Amniotic epithelial cell (primary cell): Measurements from ENCODE around the gene SLC10A2.

ENCODE experiments used
- DNase-seq: peaks from one replicate; pipeline ENCODE4 v3.0.0-alpha.2; 2010; ENCODE audit warnings: low read depth

SLC10A2 gene

DNA sequence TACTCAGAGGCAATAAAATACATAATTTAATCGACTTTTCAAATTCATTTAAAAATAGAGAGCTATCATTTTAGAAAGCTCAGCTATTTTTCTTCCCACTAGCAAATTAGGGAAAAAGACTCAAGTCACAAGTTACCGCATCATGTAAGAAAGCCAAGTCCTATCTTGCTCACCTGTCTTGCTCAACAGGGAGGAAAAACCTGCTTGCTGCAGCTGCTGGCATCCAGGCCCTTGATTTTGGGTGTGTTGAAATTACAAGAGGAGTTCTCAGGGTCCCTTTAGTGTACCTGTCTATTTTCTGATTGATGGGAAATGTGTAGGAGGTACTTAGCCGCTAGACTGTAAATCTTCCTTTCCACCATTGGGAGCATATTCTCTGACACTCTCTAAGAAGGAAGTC is 22.2 kb downstream of the SLC10A2 start:
- DNase-seq, result no peak

DNA sequence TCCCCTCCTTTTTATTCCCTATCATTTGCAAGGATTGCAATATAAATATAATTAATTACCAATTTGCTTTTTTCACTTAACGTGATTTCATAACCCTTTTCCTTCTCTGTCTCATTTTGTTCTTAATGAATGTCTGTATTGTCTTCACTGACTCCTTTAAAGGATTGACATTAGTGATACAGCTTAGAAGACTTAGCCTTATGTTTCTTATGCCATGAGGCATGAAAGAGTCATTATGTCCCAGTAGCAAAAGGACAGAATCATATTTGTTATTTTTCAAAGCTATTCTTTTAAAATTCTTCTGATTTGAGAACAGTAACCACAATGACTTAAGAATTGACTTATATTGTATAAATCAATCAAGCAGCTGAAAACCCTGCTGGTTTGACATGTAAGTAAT is 26.2 kb downstream of the SLC10A2 start:
- no peak for DNase-seq

DNA sequence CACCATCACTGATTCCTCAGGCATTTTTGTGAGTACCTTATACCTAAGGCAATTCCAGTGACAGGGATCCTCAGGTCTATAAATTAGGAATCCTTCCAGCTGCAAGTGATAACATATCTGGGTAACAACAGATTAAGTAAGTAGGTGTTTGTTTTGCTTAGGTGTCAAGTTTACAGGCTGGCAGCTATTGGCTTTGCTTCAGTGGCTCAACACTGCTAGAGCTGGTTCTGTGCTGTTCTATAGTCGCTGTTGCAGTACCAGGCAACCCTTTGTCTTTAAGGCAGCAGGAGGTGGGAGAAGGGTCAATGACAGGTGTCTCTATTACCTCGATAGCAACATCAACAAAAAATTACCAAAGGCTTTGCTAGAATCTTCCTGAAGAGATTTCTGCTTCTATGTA is 27.0 kb downstream of the SLC10A2 start:
- no peak for DNase-seq

DNA sequence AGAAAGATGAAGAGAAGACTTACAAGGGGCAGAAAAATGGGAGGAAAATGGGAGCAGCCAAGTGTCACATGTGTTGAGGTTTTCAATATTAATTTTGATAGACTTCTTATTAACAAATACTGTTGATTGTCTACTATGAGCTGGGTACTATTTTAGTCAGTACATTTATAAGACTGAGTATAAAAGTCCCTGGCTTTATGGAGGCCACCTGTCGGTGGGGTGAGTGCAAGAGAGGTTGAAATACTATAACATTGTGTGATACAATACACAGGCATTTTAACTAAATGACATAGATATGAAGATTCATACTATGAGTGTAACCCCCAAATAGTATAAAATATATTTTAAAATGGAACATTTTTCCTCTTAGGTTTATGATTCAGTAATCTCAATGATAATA is 29.9 kb downstream of the SLC10A2 start:
- no peak for DNase-seq

DNA sequence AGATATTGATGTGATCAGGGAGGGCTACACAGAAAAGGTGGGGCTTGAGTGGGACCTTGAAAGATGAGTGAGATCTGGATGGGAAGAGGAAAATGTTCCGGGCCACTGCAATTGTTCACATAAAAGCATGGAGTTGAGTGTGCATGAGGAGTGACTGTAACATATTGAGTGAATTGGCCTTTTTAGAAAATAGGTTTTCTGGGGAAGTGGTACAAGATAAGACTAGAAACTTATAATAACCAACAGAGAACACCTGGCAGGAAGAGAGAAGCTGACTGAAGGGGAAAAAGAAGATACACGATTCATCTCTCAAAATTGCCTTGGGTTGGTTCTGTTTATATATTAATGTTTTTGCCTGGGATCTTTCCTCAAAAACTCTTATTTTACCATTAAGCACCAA is 32.2 kb downstream of the SLC10A2 start:
- DNase-seq, result no peak

DNA sequence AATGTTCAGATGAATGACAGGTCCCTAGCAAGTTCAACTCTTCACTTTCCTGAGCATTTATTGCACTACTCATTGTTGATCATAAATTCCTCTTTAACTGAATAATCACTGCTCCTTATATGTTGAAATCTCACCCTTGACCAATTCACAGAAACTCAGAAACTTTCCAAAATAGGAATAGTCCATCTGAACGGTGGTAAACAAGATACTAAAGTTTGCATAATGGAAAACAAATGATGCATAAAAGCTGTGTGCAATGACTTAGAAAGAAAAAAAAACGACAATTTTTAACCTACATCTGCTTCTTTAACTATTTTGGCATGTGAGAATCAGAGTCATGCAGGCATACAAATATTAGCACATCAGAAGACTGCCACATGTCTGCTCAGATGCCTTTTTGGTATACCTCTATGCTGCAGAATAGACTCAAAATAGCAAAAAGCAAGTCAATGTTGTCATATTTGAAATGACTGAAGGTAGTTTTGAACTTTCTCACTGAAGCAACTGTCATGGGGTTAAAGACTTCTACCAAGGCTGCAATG is 34.8 kb downstream of the SLC10A2 start:
- DNase-seq, result no peak

DNA sequence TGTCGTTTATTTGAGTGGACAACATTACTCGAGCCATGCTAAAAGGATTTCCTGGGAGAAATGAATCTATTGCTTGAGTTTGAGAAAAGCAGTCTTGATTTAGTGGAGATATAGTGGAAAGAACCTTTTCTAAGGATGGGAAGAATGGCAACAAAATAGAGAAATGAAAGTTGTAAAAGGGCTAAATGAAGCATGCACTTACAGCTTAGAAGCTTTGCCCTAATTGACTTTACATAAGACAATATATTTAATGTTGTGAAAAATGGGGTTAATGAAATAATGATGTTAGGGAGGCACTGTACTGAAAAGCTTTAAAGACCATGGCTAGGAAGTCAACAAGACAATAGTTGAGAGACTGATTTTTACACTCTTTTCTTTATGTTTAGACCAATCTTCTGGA is 35.4 kb downstream of the SLC10A2 start:
- no peak for DNase-seq

DNA sequence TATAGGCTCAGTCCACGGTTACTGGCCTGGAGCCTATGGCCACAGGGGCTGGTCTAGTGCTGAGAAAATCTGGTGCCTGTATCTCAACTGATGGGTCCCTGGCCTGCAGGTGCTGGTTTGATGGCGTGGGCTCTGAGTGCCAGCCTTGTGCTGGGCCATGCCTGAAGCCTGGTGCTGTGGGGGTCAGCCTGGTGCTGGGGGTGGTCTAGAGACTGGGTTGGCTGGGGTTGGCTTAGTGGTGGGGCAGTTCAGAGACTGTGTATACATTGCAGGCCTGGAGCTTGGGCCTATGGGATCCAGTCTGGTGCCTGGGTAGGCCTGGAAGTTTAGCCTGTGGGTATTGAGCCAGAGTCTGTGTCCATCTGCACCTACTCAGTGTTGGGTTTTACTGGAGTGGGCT is 36.4 kb downstream of the SLC10A2 start:
- no peak for DNase-seq

DNA sequence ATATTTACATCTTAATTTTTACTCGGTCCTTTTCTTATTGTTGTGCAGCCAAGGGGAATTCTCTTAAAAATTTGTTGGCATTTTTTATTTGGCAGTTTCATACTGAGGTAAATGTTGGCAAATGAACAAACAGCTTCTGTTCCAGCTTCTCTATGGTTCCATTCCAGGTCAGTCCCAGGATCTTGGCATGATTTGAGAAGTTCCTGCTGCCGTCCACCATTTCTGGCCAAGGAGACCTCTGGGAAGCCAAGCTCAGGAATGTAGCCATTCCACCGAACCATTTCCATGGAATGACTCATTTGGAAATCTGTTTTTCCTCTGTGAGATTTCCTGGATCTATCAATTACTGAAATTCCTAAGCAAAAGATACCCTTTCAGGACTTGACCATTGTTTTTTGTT is 43.9 kb downstream of the SLC10A2 start:
- no peak for DNase-seq

DNA sequence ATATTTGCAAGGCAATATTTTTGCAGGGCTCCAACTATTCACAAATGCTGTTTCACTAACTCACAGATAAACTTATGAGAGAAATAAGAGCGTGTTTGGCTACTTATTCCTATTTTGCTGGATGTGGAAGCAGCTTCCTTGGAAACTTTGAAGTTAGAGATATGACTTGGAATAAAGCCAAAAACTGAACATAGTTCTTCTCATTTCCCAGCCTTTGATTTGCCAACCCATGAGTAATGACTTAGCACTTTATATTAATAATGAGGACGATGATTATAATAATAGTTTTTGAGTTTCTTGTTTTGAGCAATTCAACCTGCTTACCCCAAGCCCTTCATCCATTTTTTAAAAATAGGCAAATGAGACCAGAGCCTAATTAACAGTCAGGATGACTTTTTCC is 47.7 kb downstream of the SLC10A2 start:
- DNase-seq, result no peak

DNA sequence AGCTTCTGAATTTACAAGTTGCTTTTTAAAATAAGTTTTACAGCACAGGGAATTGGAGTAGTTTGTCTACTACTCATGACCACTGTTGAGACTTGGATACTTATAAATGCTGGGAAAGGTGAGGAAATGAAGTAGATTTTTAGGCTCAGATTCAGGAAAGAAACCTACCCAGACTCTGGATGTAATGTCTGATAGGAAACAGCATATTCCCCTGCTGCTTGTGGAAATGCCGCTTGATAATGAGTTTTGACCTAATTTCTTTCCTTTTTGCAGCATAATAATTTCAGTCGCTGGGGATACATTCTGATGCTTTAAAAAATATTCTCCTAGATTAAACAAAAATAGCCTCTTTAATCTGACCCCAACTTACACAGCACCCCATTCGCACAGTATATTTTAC is 53.6 kb downstream of the SLC10A2 start:
- DNase-seq, result no peak

DNA sequence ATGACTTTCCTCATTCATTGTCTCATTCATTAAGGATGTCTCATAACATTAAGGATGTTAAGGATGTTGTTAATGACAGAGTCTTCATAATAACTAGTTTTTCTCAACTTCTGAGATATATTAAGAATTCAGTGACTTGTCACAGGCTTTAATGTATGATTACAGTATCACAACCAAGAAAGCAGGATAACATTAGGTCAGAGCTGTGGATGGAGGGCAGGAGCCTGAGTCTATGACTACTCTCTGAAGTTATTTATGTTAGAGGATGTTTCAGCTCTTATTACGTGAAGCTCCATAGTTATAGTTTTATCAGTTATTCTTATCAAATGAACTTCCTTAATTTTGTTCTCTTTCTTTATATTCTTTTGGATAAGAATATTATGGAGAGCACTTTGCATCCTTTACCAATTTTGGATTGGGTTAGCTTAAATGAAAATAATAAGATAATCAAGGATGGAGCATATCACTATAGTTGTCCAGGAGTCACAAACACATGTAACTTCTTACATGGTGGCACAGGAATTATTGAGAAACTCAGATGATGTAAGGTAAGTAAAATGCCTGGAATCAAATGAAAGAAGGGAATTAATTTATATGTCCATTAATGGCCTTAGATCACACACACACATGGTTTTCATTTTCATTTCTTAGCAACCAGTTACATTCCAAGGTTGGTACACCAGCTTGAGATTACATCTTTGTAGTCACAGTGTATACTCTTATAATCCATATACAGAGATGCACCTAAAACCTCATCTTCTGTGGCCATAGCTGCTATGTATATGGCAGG is 57.0 kb downstream of the SLC10A2 start:
- no peak for DNase-seq

DNA sequence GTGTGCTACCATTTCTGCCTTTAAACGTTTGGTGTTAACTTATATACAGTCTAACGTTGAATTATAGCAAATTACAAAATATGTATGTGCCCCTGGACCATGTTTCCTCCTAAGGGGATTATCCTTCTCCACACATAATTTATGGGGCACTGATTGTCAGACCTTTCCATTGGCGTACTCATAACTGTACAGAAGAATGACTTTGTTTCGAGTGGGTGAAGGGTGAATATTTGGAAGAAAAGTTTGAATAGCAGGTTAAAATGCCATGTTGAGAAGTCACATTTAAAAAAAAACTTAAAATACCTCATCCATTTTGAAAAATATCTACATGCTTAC is 58.8 kb downstream of the SLC10A2 start:
- DNase-seq, result no peak

DNA sequence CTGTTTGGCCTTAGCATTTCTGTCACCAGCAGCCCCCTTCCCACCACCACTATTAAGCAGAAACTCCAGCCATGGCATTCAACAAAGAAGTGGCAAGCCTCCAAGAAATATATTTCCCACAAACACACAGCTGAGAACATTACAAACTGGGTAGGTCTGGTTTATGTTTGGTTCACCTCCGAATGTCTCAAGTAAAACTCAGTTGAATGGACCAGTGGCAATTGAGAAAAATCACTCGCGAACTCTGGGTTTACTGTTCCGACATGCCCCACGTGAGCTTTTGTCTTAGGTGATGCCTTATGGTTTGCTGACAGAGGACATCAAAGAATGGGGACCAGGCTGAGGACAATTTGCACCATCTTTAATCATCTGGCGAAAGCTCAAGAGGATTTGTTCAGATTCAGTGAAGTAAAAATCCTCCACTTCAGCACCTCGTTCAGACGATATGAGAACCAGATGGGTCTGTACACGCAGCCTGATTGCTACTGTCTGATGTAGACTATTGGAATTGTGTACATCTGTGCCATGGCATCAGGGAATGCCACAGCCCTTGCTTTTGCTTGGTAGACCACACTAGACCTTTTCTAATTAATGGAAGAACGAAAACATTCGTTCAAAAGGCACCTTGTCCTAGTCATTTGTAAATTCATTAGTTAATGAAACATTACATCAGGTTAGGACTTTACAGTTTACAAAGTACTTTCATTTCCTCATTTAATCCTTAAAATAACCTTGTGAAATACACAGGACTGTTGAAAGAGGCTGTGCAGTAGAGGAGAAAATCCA is 59.4 kb downstream of the SLC10A2 start:
- no peak for DNase-seq

DNA sequence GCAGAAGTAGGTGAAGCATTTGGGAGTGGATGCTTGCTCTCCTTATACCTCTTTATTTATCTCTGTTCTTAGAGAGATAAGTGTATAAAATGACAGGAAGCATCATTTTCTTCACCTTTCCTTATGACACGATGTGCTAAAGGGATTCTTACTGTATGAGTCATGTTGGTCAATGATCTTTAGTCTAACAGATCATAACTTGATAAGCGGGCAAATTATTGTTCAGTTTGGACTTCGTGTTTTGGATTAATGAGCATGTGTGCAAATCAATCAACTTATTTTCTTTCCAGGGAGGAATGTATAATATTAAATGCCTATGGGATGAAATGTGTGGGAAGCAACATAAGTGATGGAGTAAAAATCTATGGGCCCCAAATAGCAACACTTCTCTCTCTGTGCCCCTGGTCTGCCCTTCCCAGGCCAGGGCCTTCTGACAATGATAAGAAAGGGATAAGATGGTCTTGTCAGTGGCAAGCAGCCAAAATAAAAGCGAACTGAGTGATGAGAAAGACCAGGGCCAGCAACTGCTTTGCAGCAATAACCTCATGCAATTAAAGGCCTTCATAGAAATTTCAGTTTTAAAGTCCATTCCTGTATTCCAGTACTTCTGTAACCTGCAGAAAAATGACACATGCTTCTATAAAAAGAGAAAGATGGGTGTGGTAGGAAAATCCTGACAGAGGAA is 61.4 kb downstream of the SLC10A2 start:
- no peak for DNase-seq

DNA sequence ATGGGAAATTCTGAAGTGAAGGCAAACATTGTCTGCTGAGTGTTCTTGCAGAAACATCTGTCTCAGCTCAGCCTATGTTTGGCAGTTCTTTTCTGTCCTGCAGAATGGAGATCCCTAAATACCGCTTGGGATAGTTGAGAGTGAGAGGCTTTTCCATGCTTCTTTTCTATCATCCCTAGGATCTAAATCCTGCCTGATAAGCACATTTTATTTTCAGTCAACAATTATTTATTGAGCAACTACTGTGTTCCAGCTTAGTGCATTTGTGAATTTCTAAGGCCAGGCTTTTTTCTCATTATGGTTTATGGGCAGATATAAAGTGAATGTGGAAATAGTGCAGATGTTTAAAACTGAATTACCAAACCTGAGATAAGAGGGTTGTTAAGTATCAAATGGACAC is 62.6 kb downstream of the SLC10A2 start:
- no peak for DNase-seq

DNA sequence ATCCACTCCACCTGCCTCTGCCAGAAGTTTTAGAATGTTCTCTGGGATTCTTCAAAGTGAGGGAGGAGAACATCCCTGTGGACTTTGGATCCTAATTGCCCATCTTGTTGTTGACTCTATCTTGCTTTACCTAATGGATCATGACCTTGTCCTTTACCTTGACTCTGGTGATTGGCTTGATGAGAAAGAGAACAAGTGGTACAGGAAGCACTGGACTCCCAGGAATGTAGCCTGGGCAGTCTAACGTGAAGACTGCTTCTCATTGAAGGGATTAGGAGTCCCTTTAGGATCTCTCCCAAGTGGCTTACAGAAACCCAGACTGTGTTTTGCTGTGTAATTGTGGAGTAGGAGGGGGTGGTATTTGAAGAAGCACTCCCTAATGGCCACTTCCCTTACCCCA is 63.9 kb downstream of the SLC10A2 start:
- DNase-seq, result no peak

DNA sequence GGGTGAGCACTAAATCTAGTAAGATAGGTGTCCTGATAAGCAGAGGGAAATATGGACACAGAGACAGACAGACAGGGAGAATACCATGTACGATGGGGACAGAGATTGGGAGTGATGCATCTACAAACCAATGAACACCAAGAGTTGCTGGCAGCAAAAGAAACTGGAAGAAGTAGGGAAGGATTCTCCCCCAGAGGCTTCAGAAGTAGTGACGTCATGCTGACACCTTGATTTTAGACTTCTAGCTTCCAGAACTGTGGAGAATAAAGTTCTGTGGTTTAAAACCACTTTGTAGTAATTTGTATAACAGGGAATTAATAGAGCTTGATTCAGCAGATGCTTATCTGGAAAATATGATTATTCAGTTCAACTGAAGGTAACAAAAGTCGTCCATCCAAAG is 66.1 kb downstream of the SLC10A2 start:
- DNase-seq, result no peak

DNA sequence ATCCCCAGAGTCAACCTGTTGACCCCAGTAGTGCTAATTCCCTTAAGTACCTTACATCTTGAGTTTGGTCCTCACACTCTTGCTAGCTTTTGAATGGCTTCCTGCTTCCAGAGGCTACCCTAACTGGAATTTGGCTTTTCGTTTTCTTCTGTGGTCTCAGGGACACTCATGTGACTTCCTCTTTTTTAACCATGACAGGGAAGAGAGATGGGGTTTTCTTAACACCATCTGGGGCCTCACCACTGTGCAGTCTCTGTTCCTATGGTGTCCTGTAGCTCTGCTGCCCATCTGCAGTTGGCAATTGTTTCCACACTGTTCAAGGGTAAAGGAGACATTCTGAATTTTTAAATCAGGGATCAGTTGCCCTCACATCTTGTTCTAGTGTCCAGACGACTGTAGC is 66.7 kb downstream of the SLC10A2 start:
- DNase-seq, result no peak
